CD4-positive, alpha-beta T cell treated with Interleukin-10 for 1 hour (primary cell): ENCODE results near the gene UNC13B.

Experiments
- DNase-seq: peaks from one replicate; pipeline ENCODE4 v3.0.0-alpha.2; 2020

UNC13B gene

DNA sequence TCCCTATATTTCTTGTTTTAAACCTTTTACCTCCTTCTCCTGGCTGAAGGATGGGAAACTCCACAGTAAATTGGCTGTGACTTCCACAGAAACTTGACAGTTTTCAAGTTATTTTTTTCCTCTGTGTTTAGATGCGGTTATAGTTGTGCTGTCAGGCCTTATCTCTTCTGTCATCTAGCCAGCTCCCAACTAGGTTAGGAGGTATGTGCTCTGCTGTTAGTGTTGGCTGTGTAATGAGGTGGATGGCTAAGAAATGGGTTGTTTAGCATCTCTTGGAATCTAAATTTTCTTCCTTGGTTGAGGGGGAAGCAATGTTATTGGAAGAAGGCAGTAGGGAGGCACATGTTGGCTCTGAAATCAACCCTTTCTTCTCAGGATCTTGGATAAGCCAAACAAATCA is 178.2 kb downstream of the UNC13B start:
- DNase-seq, result no peak

DNA sequence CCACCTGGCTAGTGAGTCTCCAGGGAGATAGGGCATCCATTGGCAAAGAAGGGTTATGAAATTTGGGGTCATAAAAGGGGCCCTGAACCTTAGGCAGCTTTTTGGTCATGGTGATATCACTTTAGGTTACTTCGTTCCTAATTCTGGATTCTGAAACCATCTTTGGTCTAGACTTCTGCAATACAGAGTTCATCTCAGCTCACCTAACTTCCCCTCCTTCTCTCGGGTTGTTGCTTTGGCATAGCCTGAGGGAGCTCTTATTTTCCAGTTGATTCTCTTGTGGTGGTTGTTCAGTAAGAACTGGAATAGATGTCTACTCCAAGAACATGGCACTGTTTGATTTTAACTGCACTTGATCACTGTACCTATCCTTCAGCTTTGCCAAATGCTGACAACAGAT is 179.2 kb downstream of the UNC13B start:
- no peak for DNase-seq

DNA sequence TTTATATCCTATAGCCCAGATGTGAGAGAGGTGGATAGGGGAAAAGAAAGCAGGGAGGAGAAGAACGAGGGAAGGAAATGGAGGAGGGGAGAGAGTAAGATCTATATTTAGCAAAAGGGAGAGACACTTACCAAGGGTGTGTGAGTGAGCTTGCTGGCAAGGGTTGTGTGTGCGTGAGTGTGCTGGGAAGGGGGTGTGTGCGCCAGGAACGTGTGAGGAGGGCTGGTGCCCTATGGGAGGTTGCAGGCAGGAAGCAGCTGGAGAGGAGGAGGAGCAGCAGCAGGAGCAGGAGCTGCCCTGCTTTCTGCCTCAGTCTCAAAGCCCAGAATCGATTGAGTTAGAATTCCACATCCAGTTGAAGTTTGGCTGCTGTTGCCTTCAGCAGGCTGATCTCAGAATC is 179.8 kb downstream of the UNC13B start:
- no peak for DNase-seq

DNA sequence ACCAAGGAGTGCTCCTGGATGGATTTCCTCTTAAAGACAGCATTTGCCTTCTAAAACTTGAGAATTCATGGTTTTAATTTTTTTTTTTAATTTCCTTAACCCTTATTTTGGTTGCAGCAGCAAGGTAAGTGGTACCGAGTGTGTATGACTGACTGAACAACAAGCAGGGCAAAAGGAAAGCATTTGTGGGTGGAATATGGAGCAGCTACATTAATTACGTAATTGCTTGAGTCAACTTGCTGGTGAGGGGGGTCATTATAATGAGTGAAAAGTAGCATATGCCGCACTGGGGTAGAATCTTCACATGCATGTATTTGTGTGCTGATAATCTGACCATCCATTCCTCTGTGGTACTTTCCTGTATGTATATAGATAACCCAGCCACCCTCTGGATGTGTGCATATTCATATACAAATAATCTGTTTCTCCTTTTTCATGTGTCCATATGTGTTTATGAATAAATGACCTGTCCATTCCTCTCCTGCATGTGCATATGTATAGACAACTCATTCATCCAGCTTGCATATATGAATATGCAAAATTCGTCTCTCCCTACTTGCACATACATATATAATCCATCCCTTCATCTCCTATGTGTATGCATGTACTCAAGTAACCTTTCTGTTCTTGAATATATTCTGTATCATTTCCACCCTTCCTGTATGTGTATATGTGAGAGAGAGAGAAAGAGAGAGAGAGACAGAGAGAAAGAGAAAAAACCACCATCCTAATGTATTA is 180.6 kb downstream of the UNC13B start:
- DNase-seq, result no peak

DNA sequence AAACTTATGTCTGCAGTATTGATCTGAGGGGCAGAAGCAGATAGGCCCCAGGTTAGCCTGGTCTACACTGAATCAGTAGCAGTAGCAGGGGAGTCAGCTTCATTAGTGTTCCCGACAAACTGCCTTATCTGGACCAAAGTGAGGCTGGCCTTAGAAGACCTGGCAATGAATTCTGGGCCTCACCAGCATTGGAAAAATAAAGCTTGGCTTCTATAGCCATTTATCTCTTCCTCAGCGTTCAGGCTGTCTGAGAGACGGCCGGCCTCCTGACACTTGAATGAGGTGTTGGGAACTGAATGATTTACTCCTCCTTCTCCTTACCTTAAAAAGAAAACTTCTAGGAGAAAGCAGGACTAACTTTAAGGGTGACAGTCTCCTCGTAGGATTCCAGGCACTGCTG is 186.3 kb downstream of the UNC13B start:
- no peak for DNase-seq

DNA sequence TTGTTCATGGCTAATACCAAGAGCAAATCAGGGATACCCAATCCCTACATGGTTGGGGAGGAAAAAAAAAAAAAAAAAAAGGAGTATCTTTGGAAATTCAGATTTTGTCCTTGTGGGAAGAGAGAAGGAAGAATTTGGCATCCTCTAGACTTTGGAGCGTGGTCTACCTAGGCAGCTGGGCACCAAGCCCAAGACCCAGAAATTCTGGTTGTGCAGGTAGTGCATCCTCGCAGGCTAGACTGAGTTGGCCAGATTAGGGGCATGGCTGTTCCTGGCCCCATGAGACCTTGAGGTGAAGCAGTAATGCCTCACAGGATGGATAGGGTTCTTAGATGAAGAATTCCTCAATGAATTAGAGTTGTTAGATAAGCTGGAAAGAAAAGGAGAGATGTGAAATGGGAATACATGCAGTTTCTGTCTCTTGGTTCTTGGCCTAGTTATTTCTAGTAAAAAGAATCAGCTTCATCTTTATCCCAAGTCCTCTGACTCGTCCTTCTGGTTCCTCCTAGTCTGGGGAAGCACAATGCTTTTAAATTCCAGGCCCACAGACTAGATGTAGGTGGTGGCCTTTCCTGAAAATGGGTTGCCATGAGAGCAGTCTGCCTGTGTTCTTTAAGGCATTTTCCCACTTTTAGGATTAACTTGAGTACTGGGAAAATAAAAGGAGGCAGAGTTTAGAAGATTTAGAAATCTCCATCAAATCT is 187.6 kb downstream of the UNC13B start:
- no peak for DNase-seq

DNA sequence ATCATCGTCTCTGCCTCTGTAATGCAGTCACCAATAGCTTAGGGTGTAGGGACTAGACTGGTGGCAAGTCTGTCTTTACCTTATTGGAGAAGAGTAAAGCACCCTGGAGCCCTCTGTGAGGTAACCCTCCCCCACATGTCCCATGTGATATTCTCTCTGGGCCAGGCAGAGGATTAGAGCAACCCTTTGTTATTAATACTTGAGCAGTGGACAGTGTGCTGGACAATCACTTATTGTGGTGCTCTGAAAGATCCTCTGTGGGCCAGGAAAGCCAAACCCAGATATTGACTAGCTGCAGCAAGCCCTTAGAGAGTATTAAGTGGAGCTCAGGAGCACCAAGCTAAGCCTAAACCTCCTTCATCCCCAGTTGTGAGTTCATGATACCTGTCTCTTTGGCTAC is 188.4 kb downstream of the UNC13B start:
- DNase-seq, result no peak

DNA sequence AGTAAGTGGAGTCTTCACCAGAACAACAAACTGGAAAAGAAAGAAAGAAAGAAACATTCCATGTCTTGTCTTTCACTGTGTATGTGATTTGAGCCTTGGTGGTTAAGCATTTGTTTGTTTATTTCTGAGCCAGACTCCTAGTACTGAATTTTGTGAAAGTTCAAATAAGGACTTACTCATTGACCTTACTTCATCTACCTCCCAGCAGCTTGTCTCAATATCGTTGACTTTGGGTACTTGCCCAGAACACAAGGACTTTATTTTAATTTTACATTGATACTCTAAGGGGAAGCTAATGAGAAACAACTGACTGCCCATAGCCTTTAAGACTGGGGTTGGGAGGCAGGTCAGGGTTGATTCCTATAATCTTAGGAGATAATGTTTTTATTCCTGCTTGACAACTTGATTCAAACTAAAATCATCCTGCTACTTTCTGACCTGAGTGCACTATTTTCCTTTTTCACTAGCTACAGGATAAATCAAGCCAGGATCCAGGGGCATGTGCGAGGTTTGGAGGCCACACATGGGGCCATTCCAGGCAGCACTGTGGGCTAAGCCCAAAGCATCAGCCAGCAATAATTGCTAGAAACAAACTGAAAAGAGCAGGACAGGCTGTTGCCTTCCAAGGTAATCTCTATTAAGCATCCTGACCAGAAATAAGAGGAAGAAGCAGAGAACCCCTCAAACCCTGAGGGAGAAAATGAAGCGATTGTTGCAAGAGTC is 189.2 kb downstream of the UNC13B start:
- DNase-seq, result no peak

DNA sequence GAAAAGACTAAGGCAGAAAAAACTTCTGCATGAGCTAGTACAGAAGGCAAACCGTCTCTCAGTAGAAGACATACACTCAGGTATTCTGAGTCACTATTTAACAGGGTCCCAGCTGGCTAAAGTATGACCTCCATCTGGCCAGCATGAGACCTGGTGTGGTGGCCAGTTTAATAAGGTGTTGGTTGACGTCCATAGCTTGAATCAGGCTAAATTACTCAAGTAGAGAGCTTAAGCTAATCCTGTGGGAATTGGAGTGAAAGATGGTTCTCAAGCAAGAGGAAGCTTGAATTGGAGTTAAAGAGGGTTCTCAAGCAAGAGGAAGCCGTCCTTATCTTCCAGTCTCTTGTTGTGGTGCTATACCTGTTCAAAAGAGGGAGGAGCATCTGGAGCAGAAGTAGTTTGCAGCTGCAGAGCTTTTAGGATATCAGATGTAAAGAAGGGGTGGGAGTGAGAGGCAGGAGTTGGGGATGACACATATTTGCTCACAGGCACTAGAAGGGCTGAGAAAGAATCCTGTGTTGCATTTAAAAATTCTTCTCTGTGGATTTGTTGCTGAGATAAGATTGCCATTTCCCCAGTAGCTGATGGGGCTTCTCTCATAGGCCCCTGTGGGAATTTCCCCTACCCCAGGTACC is 192.0 kb downstream of the UNC13B start:
- no peak for DNase-seq

DNA sequence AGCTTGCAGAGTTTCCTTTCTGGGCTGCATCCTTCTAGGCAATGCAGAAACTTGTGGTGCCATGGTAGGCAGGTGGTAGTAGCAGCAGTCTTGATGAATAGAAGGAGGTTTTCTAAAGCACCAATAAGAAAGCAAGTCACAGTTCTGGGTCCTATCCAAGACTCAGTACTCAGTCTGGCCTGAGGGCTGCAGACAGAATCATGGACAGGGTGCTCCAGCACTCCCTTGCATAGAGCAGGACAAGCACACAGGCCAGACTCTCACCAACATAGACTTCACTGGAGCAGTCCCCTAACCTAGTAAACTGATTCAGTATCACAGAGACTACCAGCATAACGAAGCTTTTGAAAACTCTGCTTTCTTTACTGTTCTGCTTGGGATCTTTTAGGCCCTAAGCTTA is 194.1 kb downstream of the UNC13B start:
- DNase-seq, result no peak

DNA sequence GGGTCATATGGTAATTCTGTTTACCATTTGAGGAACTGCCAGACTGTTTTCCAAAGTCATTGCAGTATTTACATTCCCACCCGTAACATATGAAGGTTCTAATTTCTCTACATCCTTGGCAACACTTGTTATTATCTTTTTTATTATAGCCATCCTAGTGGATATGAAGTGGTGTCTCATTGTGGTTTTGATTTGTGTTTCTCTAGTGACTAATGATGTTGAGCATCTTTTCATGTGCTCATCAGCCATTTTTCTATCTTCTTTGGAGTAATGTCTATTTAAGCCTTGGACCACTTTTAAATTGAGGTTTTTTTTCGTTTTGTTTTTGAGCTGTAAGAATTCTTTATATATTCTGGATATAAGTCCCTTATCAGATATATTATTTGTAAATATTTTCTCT is 195.3 kb downstream of the UNC13B start:
- no peak for DNase-seq

DNA sequence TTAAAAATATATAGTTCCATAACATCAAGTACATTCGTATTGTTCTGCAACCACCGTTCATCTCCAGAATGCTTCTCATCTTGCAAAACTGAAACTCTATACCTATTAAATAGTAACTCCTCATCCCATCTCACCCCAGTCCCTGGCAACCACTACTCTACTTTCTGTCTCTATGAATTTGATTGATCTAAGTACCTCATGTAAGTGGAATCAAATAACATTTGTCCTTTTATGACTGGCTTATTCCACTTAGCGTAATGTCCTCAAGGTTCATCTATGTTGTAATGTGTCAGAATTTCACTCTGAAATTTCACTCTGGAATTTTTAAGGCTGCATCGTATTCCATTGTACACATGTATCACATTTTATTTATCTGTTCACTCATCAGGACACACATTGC is 196.0 kb downstream of the UNC13B start:
- DNase-seq, result no peak

DNA sequence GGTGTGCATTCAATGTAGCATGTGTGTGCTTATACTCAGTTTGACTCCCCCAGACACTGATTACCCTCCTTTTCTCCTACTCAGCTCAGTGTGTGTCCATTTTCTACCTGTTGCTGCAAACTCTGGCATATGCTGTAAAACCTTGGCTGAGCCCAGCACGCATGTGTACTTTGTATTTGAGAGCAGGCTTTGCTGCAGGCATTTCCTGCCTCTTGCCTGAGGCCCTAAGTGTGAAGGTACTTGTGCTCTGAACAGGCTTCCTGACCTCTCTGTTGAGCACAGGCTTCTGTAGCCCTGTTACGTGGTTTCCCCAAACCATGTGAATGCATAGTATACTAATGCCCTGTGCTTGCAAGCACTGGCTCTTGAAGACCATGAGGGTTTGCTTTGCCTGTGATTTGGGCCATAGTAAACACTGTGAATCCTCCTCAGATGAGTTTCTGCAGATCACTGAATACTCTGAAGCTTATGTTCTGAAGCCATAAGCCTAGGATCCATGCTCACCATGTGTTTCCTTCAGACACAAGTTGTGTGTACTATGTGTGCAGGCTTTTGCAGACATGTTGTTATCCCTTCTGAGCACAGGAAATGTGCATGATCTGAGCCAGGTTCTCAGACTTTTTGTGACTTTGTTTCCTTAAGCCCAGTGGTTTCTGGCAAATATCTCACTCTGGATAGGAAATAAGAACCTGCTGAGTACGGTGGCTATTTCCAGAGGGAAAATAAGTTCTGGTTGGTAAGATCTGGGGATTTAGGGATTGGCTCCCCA is 203.2 kb downstream of the UNC13B start:
- DNase-seq, result no peak

DNA sequence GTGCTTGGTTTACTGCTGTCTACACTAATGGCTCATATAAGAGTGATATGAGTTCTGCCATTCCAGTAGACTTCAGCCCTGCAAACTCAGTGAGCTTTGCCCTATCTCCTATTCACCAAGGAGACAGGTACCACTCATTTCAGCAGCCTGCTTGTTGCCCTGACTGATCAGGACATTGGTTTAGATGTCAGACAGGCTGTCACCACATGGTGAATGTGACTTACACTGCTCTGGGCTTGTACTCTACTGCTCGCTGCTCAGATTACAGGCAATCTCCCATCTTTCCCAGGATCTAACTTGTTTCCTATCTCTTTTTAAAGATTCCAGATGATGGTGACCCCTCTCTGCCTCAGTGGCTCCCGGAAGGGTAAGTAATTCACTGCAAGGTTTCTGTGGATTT is 204.8 kb downstream of the UNC13B start:
- no peak for DNase-seq

DNA sequence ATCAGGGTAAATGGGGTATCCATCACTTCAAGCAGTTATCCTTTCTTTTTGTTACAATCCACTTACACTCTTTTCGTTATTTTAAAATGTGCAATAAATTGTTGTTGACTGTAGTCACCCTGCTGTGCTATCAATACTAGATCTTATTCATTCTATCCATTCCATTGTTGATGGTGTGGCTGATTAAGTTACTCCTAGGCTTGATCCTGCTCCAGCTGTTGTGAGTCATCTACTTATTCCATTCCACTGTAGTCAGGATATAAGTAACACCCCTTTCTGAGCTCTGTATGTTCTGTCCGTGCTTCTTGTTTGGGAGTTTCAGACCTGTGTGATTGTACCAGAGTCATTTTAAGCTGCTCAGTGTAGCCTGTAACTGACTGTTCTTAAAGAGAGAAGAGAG is 205.6 kb downstream of the UNC13B start:
- DNase-seq, result no peak

DNA sequence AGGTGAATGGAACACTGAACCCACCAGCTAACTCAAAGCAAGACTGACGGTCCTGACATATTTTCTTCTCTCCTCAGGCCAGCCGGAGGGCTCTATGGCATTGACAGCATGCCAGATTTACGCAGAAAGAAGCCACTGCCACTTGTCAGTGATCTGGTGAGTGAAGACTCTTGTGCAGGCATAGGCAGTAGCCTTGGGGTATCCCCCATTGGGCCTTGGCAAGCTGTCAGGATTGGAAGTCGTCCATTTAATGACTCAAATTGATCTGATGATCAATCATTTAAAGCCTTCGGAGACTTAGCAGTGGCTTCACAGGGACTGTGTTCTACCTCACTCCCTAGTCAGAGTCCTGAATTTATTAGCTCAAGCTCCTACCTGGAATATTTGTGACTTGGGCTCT is 208.4 kb downstream of the UNC13B start:
- no peak for DNase-seq

DNA sequence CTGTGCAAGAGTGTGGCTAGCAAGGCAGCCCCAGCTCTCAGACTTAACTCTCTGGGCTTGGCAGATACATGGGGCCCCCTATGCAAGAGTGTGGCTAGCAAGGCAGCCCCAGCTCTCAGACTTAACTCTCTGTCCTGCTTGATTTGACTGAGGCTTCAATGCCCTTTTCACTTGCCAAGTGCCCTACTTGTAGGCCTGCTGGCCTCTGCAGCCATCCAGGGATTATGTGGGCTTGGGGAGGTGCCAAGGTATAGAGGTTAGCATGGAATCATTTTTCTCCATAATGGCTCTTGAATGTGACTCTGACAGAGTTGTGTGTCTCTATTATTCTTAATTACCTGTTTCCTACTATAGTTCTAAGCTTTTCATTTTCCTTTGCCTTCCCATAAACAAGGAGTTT is 212.6 kb downstream of the UNC13B start:
- no peak for DNase-seq

DNA sequence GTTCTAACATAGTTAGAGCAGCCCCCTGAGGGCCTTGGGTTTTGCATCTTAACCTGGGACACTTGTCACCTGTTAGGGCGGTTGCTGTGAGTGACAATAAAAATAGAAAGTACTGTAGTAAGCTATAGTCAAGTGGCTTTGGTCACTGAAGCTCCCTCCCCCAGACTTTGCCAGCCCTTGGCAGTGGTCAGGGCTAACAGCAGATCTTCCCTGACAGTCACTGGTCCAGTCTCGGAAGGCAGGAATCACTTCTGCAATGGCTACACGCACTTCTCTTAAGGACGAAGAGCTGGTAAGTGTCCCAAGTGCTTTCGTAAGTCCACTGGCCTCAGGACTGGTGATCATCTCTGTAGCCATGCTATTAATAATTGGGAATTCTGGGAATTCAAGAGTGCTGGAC is 213.1 kb downstream of the UNC13B start:
- DNase-seq, result no peak

DNA sequence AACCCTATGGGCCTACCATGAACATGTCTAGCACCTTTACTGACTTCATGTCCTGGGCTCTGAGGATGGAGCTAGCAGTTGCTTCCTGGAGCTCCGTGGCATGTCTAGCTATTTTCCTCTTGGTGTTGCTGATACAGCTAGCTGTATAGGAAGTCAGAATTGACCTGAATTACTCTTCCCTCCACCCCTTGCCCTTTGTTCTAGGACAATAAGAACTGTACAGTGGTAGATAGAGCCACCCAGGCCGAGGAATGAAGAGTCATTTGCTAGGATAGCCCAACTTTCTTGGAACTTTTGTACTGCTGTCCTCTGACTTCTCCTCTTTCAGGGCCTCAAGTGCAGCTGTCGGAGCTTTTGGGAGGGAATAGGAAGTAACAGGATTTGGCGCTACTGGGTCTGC is 218.2 kb downstream of the UNC13B start:
- DNase-seq, result no peak

DNA sequence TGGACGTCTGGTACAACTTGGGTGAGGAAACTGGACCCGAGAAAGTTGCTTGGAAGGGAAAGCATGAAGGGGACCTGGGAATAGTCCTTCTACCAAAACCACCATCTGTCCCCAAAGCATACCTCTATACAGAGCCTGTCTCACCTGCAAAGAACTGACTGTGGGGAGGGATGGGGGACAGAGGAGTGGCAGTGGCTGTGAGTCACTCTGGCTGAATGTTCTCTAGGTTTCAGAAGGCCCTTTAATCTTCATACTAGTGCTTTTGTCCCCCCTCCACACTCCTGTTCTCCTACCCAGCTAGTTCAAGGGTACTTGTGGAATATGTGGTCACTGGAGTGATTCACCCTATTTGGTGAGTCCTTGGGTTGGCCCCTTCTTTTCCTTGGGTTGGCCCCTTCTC is 218.8 kb downstream of the UNC13B start:
- DNase-seq, result no peak

DNA sequence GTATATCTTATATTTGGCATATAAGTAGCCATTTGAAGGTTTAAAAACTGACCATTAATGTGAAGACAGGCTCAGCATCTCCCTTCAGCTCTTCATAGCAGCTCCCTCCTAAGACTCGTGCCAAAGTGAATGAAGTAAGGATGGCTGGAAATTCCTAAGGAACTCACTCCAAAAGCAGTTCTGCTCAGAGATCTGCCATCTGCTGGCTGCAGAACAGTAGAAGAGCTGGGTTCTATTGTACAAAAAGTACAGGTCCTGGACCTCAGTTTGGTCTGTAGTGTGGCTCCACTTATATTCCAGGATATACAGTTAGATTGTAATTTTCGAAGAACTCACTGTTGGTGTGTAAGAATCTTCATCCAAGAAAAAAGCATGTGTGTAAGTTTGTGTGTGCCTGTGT is 223.2 kb downstream of the UNC13B start:
- no peak for DNase-seq

DNA sequence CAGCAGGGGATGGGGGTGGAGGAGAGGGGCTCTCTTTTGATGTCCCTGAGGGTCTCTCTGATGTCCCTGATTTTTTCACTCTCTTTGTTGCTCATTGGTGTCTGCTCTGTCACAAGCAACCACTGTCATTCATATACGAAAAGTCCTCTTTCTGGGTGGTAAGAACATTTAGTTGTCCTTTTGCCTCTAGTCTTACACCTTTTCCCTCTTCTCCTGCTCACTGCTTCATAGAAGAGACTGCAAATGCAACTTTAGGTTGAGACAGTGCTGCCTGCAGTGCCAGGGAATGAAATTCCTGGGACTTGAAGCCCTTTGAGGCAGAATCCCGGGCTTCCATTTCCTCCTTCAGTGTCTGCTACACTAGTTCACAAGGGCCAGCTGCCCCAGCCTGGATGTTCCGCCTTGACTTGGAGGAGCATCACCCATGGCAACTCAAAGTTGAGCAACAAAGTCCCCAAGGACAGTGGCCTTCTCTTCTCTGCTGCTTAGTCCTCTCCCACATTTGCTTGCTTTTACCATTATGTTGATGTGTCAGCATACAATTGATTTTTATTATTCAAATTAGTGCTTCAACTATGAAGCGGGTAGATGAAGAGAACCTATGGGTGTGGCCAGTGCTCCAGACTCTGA is 233.4 kb downstream of the UNC13B start:
- no peak for DNase-seq
